ENCODE data around the gene KHSRP. TPM values are rescaled to one million over a fixed set of nuclear protein-coding genes. Genes with fewer than 3 reads are reported as not detected.

Gene KHSRP
- total and polyA plus RNA-seq, 2 of the 13 experiments (the other 11 are each of a cell fraction or from before 2014, with no cell fraction given), result 72.1 to 129 TPM

- TF ChIP-seq CSRNP2 (CRISPR knock-in tag; conservative IDR thresholded peaks at IDR 0.05; ENCODE audit: low read depth) (no peak), BORCS8-MEF2B (CRISPR knock-in tag; IDR thresholded peaks at IDR 0.05) (no peak), SCMH1 (CRISPR knock-in tag; IDR thresholded peaks at IDR 0.05; ENCODE audit: borderline replicate concordance) (no peak), REST (IDR thresholded peaks at IDR 0.05; ENCODE audit: borderline replicate concordance in 1 of 2, low read depth in 1 of 2, low read length in 2 of 2) (no peak), ARHGAP35 (CRISPR knock-in tag; IDR thresholded peaks at IDR 0.05; ENCODE audit: borderline replicate concordance) (peak; percentile 62; the same call in 1 of the 2 replicates), SOX6 (IDR thresholded peaks at IDR 0.05) (no peak), SOX6 (CRISPR knock-in tag; IDR thresholded peaks at IDR 0.05) (no peak), EHMT2 (IDR thresholded peaks at IDR 0.05; ENCODE audit: borderline replicate concordance, low read depth, low read length) (no peak), MED1 (CRISPR knock-in tag; IDR thresholded peaks at IDR 0.05) (peak; percentile 47; the same call in 1 of the 2 replicates), DDIT3 (CRISPR knock-in tag; IDR thresholded peaks at IDR 0.05) (no peak), TEF (CRISPR knock-in tag; IDR thresholded peaks at IDR 0.05) (0 out of 2 replicates have a peak, but pooled peaks have one; percentile 25), ZNF879 (CRISPR knock-in tag; IDR thresholded peaks at IDR 0.05) (no peak), ZNF562 (CRISPR knock-in tag; IDR thresholded peaks at IDR 0.05; ENCODE audit: borderline replicate concordance) (no peak), ERF (CRISPR knock-in tag; IDR thresholded peaks at IDR 0.05) (peak; percentile 59; the same call in 1 of the 2 replicates), POGK (CRISPR knock-in tag; conservative IDR thresholded peaks at IDR 0.05) (peak; percentile 49; the same call in 1 of the 2 replicates)
- TF ChIP-seq, protein P1, sequence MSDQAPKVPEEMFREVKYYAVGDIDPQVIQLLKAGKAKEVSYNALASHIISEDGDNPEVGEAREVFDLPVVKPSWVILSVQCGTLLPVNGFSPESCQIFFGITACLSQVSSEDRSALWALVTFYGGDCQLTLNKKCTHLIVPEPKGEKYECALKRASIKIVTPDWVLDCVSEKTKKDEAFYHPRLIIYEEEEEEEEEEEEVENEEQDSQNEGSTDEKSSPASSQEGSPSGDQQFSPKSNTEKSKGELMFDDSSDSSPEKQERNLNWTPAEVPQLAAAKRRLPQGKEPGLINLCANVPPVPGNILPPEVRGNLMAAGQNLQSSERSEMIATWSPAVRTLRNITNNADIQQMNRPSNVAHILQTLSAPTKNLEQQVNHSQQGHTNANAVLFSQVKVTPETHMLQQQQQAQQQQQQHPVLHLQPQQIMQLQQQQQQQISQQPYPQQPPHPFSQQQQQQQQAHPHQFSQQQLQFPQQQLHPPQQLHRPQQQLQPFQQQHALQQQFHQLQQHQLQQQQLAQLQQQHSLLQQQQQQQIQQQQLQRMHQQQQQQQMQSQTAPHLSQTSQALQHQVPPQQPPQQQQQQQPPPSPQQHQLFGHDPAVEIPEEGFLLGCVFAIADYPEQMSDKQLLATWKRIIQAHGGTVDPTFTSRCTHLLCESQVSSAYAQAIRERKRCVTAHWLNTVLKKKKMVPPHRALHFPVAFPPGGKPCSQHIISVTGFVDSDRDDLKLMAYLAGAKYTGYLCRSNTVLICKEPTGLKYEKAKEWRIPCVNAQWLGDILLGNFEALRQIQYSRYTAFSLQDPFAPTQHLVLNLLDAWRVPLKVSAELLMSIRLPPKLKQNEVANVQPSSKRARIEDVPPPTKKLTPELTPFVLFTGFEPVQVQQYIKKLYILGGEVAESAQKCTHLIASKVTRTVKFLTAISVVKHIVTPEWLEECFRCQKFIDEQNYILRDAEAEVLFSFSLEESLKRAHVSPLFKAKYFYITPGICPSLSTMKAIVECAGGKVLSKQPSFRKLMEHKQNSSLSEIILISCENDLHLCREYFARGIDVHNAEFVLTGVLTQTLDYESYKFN (CRISPR knock-in tag; conservative IDR thresholded peaks at IDR 0.05), result peak; percentile 24
Observed at GRCh38 chr19:6460099-6460884, 35.7 kb upstream of the KHSRP start (continued).
